GM12892 (cell line): ENCODE data around the gene CD96.

Experiments
- DNase-seq: peaks from one replicate; pipeline ENCODE4 v3.0.0; 2011; ENCODE audit not compliant: insufficient read length
- FAIRE-seq: peaks from 2 replicates; lab custom pipeline; 2011; peaks lifted over from hg19 to GRCh38; lab: Jason Lieb, UNC
- POLR2A ChIP-seq: IDR thresholded peaks from 2 replicates; pipeline ENCODE4 v1.6.1; 2011; ENCODE audit warnings: low read depth, low read length, control low read depth
- POLR2AphosphoS5 ChIP-seq: IDR thresholded peaks from 2 replicates; pipeline ENCODE4 v1.6.1; 2011; ENCODE audit warnings: low read depth, low read length, control low read depth
- TAF1 ChIP-seq: IDR thresholded peaks from 2 replicates; pipeline ENCODE4 v1.6.1; 2011; ENCODE audit warnings: low read depth, mild to moderate bottlenecking, control low read depth, low read length, borderline replicate concordance

Gene CD96

DNA sequence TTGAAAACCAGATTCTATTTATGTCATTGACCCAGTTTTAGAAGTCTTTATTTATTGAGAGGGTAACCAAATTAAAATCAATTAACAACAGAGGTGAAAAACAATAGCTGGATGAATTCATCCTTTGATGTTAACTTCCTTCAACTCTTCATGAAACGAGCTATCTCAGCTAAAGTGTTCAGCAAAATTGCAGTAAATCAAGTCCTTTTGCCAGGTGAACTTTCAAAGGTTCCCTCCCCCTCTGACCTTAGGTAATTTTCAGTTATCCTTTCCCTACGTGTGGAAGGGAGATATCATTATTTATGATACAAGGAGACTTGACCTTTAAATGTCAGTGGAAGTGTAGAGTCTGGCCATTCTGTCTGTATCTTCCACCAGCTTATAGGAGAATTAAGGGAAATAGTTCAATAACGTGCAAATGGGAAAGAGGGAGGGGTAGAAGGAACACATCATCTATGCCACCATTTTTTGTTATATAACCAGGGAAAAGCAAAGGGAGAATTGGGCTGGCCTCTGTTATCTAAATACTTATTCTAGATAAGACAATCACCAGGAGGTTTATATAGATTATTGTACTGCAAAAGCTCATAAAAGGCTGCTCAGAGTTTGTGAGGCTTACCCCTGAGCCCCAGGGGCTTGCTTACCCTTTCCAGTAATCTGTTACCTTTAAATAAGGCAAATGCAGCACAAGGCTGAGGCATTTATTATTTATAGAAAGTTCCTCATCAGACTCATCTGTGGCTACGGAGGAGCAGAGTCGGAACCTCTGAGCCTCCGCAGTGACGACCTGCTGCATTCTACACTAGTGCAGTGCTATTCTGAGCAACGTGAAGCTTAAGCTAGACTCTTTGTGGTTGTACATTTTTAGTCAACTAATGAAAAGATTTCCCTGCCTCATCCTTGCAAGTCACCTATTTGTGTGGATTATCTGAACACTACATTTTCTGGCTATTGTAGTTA is 150.9 kb downstream of the CD96 start:
- no peak for TF ChIP-seq POLR2A
- no peak for TF ChIP-seq TAF1
- TF ChIP-seq POLR2AphosphoS5 = no peak
- DNase-seq (no peak), FAIRE-seq (no peak)

DNA sequence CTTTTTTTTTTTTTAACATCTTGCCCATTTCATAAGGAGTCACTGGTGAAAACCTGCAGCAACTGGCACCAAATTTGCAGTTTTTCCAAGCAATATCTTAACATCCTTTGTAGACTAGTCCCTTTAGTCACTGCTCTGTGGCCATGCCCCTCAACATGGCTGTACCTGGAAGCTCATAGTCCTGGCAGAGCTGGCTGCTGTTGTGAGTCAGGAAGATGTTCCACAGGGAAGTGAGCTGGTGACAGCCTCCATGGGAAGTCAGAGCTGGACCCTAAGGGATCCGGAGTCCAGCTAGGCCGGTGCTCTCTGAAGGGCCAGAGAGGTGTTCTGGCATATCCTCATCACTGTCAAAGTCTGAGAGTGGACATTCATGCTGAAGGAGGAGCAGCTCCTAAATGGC is 152.5 kb downstream of the CD96 start:
- TF ChIP-seq POLR2AphosphoS5 (no peak), POLR2A (no peak), TAF1 (no peak)
- no peak for FAIRE-seq
- DNase-seq = no peak

DNA sequence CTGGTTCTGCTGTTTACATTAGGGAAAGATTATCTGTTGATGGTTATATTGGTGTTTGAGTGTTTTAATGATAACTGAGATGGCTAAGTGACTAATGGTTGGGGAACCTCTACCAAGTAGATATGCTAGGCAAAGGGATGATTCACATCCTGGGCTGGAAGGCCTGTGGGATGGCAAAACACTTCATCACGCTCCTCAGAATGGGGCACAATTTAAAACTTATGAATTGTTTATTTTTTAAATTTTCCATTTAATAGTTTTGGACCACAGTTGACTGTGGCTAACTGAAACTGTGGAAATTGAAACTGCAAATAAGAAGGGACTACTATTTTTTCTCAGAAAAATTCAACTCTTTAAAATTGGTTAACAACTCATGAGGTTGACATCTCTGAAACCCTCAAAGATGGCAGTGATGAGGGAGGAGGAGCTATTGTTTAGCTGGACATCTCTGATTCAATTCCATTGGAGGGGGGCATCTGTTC is 153.7 kb downstream of the CD96 start:
- FAIRE-seq = no peak
- DNase-seq = no peak
- TF ChIP-seq TAF1 (no peak), POLR2AphosphoS5 (no peak), POLR2A (no peak)

DNA sequence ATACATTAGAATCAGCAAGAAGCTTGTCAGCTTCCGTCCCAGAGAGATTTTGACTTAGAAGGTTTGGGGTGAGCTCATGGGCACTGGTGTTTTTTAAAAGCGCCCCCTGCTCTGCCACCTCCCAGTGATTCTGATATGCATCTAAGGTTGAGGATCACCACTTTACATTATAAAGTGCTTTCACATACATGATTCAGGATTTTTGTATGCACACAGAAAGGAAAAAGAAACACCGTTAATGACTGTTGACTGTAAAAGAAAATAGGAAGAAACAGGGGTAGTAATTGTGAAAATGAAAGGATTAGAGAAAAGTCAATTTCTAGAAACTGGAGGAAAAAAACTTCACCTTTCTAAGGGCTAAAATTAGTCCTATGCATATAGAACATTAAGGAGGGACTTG is 158.1 kb downstream of the CD96 start:
- FAIRE-seq = peak; percentile 79
- no peak for DNase-seq
- TF ChIP-seq TAF1 = no peak
- no peak for TF ChIP-seq POLR2A
- TF ChIP-seq POLR2AphosphoS5 = no peak

- DNase-seq = no peak
- no peak for FAIRE-seq
- TF ChIP-seq POLR2A (no peak), TAF1 (no peak), POLR2AphosphoS5 (no peak)
These were observed 159.4 kb downstream of the CD96 start for GRCh38 chr3:111701292-111701906.
